Liver (tissue), 3 donors: ENCODE results near the gene FCN3.

ENCODE experiments used
- CTCF ChIP-seq: fragments of 150-350 bp; IDR thresholded peaks from 2 replicates; pipeline ENCODE4 v1.5.1; 2017; ENCODE audit warnings: improper control_type of control experiment, low read depth, low read length; ENCODE audit not compliant: missing input control
- EGR1 ChIP-seq, 2 donors: IDR thresholded peaks; 2 replicates each; pipeline ENCODE4 v1.6.1; 2016 to 2018; ENCODE audit warnings: antibody characterized with exemption in 2 of 2, low read depth in 2 of 2
- HNF4A ChIP-seq, 2 donors: conservative IDR thresholded peaks; 2 replicates each; pipeline ENCODE4 v1.6.1; 2016; ENCODE audit warnings: antibody characterized with exemption in 2 of 2, mild to moderate bottlenecking in 2 of 2
- MAX ChIP-seq: IDR thresholded peaks from 2 replicates; pipeline ENCODE4 v1.6.1; 2016; ENCODE audit warnings: antibody characterized with exemption
- RAD21 ChIP-seq, 2 donors: IDR thresholded peaks; 2 replicates each; pipeline ENCODE4 v1.6.1; 2016; ENCODE audit warnings: antibody characterized with exemption in 2 of 2, mild to moderate bottlenecking in 2 of 2
- REST ChIP-seq: IDR thresholded peaks from 2 replicates; pipeline ENCODE4 v1.6.1; 2016; ENCODE audit warnings: antibody characterized with exemption, mild to moderate bottlenecking
- YY1 ChIP-seq: IDR thresholded peaks from 2 replicates; pipeline ENCODE4 v1.6.1; 2016; ENCODE audit warnings: antibody characterized with exemption, mild to moderate bottlenecking
- donor health status: healthy.
- donor health status: healthy.

GRCh38 chr1:27381969-27382762 is 7.5 kb upstream of the FCN3 start:
- TF ChIP-seq CTCF (no peak), EGR1 (IDR thresholded peaks at IDR 0.05; ENCODE audit: low read depth in 2 of 2) (no peak), RAD21 (IDR thresholded peaks at IDR 0.05) (no peak), REST (no peak), MAX (no peak), HNF4A (conservative IDR thresholded peaks at IDR 0.05) (no peak), YY1 (no peak)
